Body of pancreas (tissue), 4 donors: ENCODE measurements around the gene NME7.

ENCODE experiments used
- CTCF ChIP-seq, 7 experiments: fragments of 450-650 bp in 4 of 7; fragments of 200-600 bp in 3 of 7; sonication (generic) in 3 of 7; IDR thresholded peaks; one replicate each; pipeline ENCODE4 v1.5.1; 2016 to 2019; ENCODE audit warnings: antibody characterized with exemption in 7 of 7
- POLR2A ChIP-seq, 3 donors: fragments of 450-650 bp; IDR thresholded peaks; one replicate each; pipeline ENCODE4 v1.6.1; 2016; ENCODE audit warnings: antibody characterized with exemption in 3 of 3, mild to moderate bottlenecking in 2 of 3

- TF ChIP-seq CTCF (IDR thresholded peaks at IDR 0.05) (no peak), POLR2A (IDR thresholded peaks at IDR 0.05) (no peak)
Measured at GRCh38 chr1:169161496-169162194, 206.0 kb downstream of the NME7 start.
